ENCODE data around the gene SPATA24.
"Not testable (repeated sequence)": the region's sequence is repeated elsewhere in the genome, so short reads cannot be mapped to it uniquely, and the experiment has no call there.

- TF ChIP-seq, protein P1, sequence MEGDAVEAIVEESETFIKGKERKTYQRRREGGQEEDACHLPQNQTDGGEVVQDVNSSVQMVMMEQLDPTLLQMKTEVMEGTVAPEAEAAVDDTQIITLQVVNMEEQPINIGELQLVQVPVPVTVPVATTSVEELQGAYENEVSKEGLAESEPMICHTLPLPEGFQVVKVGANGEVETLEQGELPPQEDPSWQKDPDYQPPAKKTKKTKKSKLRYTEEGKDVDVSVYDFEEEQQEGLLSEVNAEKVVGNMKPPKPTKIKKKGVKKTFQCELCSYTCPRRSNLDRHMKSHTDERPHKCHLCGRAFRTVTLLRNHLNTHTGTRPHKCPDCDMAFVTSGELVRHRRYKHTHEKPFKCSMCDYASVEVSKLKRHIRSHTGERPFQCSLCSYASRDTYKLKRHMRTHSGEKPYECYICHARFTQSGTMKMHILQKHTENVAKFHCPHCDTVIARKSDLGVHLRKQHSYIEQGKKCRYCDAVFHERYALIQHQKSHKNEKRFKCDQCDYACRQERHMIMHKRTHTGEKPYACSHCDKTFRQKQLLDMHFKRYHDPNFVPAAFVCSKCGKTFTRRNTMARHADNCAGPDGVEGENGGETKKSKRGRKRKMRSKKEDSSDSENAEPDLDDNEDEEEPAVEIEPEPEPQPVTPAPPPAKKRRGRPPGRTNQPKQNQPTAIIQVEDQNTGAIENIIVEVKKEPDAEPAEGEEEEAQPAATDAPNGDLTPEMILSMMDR (conservative IDR thresholded peaks at IDR 0.05): not testable (repeated sequence)
- not testable (repeated sequence) for TF ChIP-seq EZH2 (IDR thresholded peaks at IDR 0.05; ENCODE audit: low read depth)
Measured at GRCh38 chr5:139355900-139356299, 48.0 kb downstream of the SPATA24 start.
